HCT116 (cell line): ENCODE measurements around the gene ASCC1. TPM values are rescaled to one million over a fixed set of nuclear protein-coding genes. Genes with fewer than 3 reads are reported as not detected.

Experiments
- ATAC-seq: fragments of 200-7000 bp; cut with Tn5 transposase; 2 replicates; pipeline ENCODE4 v1.9.1; 2020; ENCODE audit warnings: mild to moderate bottlenecking, moderate library complexity
- BruUV-seq: library from RNA; stranded (reverse); fragments of 400-500 nt; replicated peaks from 2 replicates; lab custom pipeline; 2021; lab: Mats Ljungman, UMichigan
- CTCF ChIA-PET: fragments of 300-600 bp; sonication (Branson Sonifier 250); formaldehyde crosslinking; loops from one replicate; lab custom pipeline; 2021; ENCODE audit warnings: antibody characterized with exemption; lab: Charles Lee
- POLR2A ChIA-PET: fragments of 300-600, 350-600 bp; sonication (Branson Sonifier 250); formaldehyde crosslinking; loops from one replicate; lab custom pipeline; 2021; ENCODE audit warnings: antibody characterized with exemption; lab: Charles Lee
- RAD21 ChIA-PET, 2 experiments: fragments of 300-600 bp; sonication (Branson Sonifier 250); formaldehyde crosslinking; loops; one replicate each; lab custom pipeline; 2023; ENCODE audit warnings: low total read pairs in 2 of 2; ENCODE audit not compliant: uncharacterized antibody in 2 of 2, unreplicated experiment in 2 of 2, low non-redundant PET in 1 of 2; lab: Charles Lee
- DNase-seq: peaks from one replicate; pipeline ENCODE4 v3.0.0-alpha.2; 2010; ENCODE audit warnings: low read depth, low spot score
- H2AFZ ChIP-seq: fragments of 200-600 bp; shearing (Covaris generic), sonication (generic); 2 replicates; pipeline ENCODE4 v1.6.1; 2017; ENCODE audit warnings: low read depth, mixed run types, mixed read lengths, antibody characterized with exemption, low read length; ENCODE audit not compliant: poor library complexity, severe bottlenecking
- H3K27ac ChIP-seq: 2 replicates; pipeline ENCODE4 v1.5.1; 2012; ENCODE audit warnings: low read depth, low read length
- H3K27me3 ChIP-seq: fragments of 200-600 bp; sonication (generic); 2 replicates; pipeline ENCODE4 v1.6.1; 2016; ENCODE audit warnings: mixed run types, low read length, mixed read lengths; ENCODE audit not compliant: insufficient read depth
- H3K36me3 ChIP-seq, 2 experiments: fragments of 200-500 bp in 1 of 2; fragments of 200-600 bp in 1 of 2; sonication (Bioruptor generic) in 1 of 2; sonication (generic) in 1 of 2; 2 replicates each; pipeline versions ENCODE4 v1.5.1 to v1.6.1; 2014 to 2016; ENCODE audit warnings: low read length in 2 of 2, inconsistent platforms in 1 of 2, mixed read lengths in 1 of 2, mixed run types in 1 of 2; ENCODE audit not compliant: insufficient read depth in 2 of 2, control insufficient read depth in 1 of 2
- H3K4me1 ChIP-seq, 2 experiments: fragments of 200-600 bp in 1 of 2; sonication (generic) in 1 of 2; 2 replicates each; pipeline versions ENCODE4 v1.5.1 to v1.6.1; 2012 to 2017; ENCODE audit warnings: low read length in 2 of 2, inconsistent platforms in 1 of 2, mild to moderate bottlenecking in 1 of 2, mixed read lengths in 1 of 2, mixed run types in 1 of 2, moderate library complexity in 1 of 2; ENCODE audit not compliant: insufficient read depth in 2 of 2, control insufficient read depth in 1 of 2
- H3K4me2 ChIP-seq: fragments of 200-600 bp; sonication (generic); 2 replicates; pipeline ENCODE4 v1.6.1; 2017; ENCODE audit warnings: mixed run types, low read length, mixed read lengths
- H3K4me3 ChIP-seq, 2 experiments: fragments of 200-600 bp in 1 of 2; sonication (generic) in 1 of 2; replicated peaks in 1 of 2; 2 replicates each; pipeline ENCODE4 v1.5.1; 2011 to 2016; ENCODE audit warnings: low read length in 2 of 2, control low read depth in 1 of 2, low read depth in 1 of 2, mild to moderate bottlenecking in 1 of 2, mixed read lengths in 1 of 2, mixed run types in 1 of 2
- H3K79me2 ChIP-seq: fragments of 200-600 bp; sonication (generic); 2 replicates; pipeline ENCODE4 v1.6.1; 2017; ENCODE audit warnings: mild to moderate bottlenecking, mixed run types, low read length, moderate library complexity, mixed read lengths; ENCODE audit not compliant: insufficient read depth
- H3K9ac ChIP-seq: fragments of 200-600 bp; sonication (generic); 2 replicates; pipeline ENCODE4 v1.6.1; 2016; ENCODE audit warnings: low read length, mixed read lengths
- H3K9me2 ChIP-seq: fragments of 200-600 bp; sonication (generic), shearing (Covaris generic); 2 replicates; pipeline ENCODE4 v1.6.1; 2017; ENCODE audit warnings: mixed run types, mild to moderate bottlenecking, moderate library complexity; ENCODE audit not compliant: insufficient read depth
- H3K9me3 ChIP-seq, 2 experiments: fragments of 200-500 bp in 1 of 2; fragments of 200-600 bp in 1 of 2; sonication (Bioruptor generic) in 1 of 2; sonication (generic) in 1 of 2; 2 replicates each; pipeline ENCODE4 v1.6.1; 2014 to 2017; ENCODE audit warnings: low read length in 2 of 2, mixed read lengths in 2 of 2, inconsistent platforms in 1 of 2, low read depth in 1 of 2, mild to moderate bottlenecking in 1 of 2, mixed run types in 1 of 2, moderate library complexity in 1 of 2; ENCODE audit not compliant: control insufficient read depth in 1 of 2, insufficient read depth in 1 of 2
- H4K20me1 ChIP-seq: fragments of 200-600 bp; sonication (generic), shearing (Covaris generic); 2 replicates; pipeline ENCODE4 v1.6.1; 2017; ENCODE audit warnings: mixed run types, mild to moderate bottlenecking, moderate library complexity; ENCODE audit not compliant: insufficient read depth
- ATF3 ChIP-seq: IDR thresholded peaks from 2 replicates; pipeline ENCODE4 v1.6.1; 2012
- CBX3 ChIP-seq: IDR thresholded peaks from 2 replicates; pipeline ENCODE4 v1.6.1; 2012; ENCODE audit warnings: low read depth
- CEBPB ChIP-seq: IDR thresholded peaks from 2 replicates; pipeline ENCODE4 v1.6.1; 2012; ENCODE audit warnings: low read depth
- EZH2 ChIP-seq: fragments of 200-600 bp; sonication (generic); IDR thresholded peaks from 2 replicates; pipeline ENCODE4 v1.6.1; 2017; ENCODE audit warnings: antibody characterized with exemption, mixed run types
- FOSL1 ChIP-seq: IDR thresholded peaks from 2 replicates; pipeline ENCODE4 v1.6.1; 2012; ENCODE audit warnings: low read depth
- MAX ChIP-seq: IDR thresholded peaks from 2 replicates; pipeline ENCODE4 v1.6.1; 2012
- RAD21 ChIP-seq: IDR thresholded peaks from 2 replicates; pipeline ENCODE4 v1.6.1; 2012; ENCODE audit warnings: low read depth, mild to moderate bottlenecking
- SRF ChIP-seq: IDR thresholded peaks from 2 replicates; pipeline ENCODE4 v1.6.1; 2012; ENCODE audit warnings: low read depth
- TCF7L2 ChIP-seq: IDR thresholded peaks from 2 replicates; pipeline ENCODE4 v1.7.0; 2011; ENCODE audit warnings: borderline replicate concordance, inconsistent platforms; ENCODE audit not compliant: insufficient read depth, insufficient read length; ENCODE audit errors: extremely low read depth
- YY1 ChIP-seq: IDR thresholded peaks from 2 replicates; pipeline ENCODE4 v1.6.1; 2011; ENCODE audit warnings: low read length, low read depth, moderate library complexity, mild to moderate bottlenecking; ENCODE audit not compliant: insufficient replicate concordance; ENCODE audit errors: extremely low read depth
- ZBTB33 ChIP-seq: IDR thresholded peaks from 2 replicates; pipeline ENCODE4 v1.6.1; 2011; ENCODE audit warnings: mild to moderate bottlenecking, low read length, moderate library complexity; ENCODE audit not compliant: insufficient replicate concordance; ENCODE audit errors: extremely low read depth
- intact Hi-C: fragments of 100-400 bp; cut with micrococcal nuclease; formaldehyde crosslinking; loops from 2 replicates; pipeline ENCODE4 v1.10.0; 2022
- total RNA-seq: library from RNA; stranded (reverse); gene quantifications from one replicate; pipeline ENCODE4 v1.2.1, GENCODE V29; 2021; ENCODE audit not compliant: unreplicated experiment

Gene ASCC1
- total RNA-seq, 1 experiment from 2014 or later, result 34.5 TPM

- no peak overlapping the region for H3K4me3 ChIP-seq
- ATAC-seq (no peak), DNase-seq (no peak)
- intact Hi-C loops, result no loop called here
- no peaks in the 10 kb centered on the region for H3K79me2 ChIP-seq
- no peak overlapping the region for H3K4me2 ChIP-seq
- no peak overlapping the region for H3K9ac ChIP-seq
- peaks cover 15 to 17% of the 10 kb centered on the region in 2 experiments for H3K4me1 ChIP-seq
- TF ChIP-seq ZBTB33 (no peak), RAD21 (no peak), ATF3 (no peak), TCF7L2 (no peak), CEBPB (no peak), FOSL1 (no peak), YY1 (no peak), CBX3 (no peak), MAX (no peak), EZH2 (no peak), SRF (no peak)
- TF ChIP-seq, all 23 proteins: peak for 0
- Histone ChIP-seq H2AFZ (no peak overlapping the region), H3K27me3 (no peaks in the 10 kb centered on the region), H3K9me2 (no peaks in the 10 kb centered on the region), H4K20me1 (no peaks in the 10 kb centered on the region), H3K9me3 (no peaks in the 10 kb centered on the region), H3K36me3 (no peaks in the 10 kb centered on the region), H3K27ac (no peak overlapping the region)
- CTCF ChIA-PET, result no interaction called here
- RAD21 ChIA-PET, result no interaction called here
- no TSS peak for BruUV-seq
- POLR2A ChIA-PET, result no interaction called here
Measured at GRCh38 chr10:72109636-72110157, 106.4 kb downstream of the ASCC1 start.
